Stimulated activated CD8-positive, alpha-beta memory T cell treated with anti-CD3 and anti-CD28 coated beads, Interleukin-7, amount 100 ng/mL, for 4 hours (primary cell): ENCODE measurements around the gene SMAD1.

ENCODE experiments used
- DNase-seq, 2 donors: peaks; one replicate each; pipeline ENCODE4 v3.0.0-alpha.2; 2020; ENCODE audit warnings: low read depth in 2 of 2

SMAD1 gene

DNA sequence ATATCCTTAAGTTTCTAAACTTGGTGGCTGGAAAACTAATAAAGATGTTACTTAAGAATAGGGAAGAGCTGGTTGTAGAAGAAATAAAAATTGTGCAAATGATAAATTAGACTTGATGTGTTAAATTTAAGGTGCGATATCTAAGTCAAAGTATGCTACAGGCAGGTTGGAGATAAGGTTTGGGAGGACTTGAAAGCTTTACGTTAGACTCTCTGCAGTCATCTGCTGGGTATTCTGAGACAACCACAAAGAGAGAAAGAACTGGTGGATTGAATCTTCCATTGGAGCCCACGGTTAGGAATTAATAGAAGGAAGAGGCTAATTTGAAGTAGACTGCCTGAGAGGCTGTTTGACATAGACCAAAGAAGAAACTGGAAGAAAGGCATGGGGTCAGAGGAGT is 7.9 kb downstream of the SMAD1 start:
- no peak for DNase-seq

DNA sequence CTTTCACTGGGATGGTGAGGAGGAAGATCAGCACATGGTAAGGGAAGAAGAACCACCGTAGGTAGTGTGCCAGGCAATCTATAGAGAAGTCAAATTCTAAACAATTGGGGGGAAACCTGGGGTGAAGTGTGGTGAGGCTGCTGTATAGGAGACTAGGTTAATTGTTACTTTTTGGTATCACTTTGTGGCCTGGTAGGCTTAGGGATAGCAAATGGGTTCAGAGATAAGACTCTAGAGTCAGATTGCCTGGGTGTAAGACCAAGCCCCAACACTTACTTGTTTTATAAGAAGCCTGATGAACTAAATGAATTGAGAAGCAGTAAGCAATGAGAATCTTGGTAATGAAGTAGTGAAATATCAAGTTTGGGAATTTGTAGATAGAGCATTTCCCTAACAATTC is 8.7 kb downstream of the SMAD1 start:
- DNase-seq = no peak

DNA sequence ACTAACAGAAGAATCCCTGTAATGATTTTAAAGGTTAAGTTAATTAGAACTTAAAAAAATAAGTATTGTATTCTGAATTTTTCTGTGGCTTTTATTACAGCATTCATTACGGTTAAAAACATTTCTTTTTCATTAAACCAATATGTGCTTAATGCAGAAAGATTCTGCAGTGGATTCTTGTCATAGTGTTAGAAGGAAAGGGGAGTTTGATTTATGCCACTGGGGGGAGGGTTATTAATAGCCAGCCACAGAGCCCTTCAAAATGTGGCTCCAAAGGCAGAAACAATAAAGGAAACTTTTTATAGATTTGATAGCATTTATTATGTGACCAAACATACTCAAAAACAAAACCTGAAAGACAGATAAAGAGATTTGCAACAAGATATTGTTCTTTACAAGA is 9.1 kb downstream of the SMAD1 start:
- no peak for DNase-seq

DNA sequence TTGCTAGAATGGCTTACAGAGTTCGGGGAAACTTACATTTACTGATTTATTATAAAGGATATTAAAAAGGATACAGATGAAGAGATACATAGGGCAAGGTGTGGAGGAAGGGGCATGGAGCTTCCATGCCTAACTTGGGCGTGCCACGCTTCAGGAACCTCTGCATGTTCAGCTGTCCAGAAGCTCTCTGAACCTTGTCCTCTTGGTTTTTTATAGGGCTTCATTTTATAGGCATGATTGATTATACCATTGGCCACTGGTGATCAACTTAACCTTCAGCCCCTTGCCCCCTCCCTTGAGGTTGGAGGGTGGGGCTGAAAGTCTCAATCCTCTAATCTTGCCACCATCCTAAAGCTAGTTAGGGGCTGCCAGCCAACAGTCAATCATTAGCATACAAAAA is 10.7 kb downstream of the SMAD1 start:
- no peak for DNase-seq

DNA sequence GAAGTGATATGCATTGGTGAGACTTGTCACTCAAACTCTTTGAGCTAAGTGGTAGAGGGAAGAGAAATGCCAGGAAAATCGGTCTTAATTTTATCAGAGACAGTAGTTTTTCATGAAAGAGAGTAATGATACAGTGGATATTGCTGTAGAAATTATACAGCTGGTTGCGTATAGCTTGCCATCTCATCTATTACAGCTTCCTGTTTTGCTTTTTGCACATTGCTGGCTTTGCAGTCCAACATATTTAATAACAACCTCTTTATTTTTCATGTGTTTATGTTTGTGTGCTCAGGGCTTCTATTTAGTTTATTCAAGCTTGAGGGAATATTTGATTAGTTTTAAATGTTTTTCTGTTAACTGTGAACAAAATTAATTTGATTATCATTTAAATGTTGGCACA is 11.5 kb downstream of the SMAD1 start:
- no peak for DNase-seq

DNA sequence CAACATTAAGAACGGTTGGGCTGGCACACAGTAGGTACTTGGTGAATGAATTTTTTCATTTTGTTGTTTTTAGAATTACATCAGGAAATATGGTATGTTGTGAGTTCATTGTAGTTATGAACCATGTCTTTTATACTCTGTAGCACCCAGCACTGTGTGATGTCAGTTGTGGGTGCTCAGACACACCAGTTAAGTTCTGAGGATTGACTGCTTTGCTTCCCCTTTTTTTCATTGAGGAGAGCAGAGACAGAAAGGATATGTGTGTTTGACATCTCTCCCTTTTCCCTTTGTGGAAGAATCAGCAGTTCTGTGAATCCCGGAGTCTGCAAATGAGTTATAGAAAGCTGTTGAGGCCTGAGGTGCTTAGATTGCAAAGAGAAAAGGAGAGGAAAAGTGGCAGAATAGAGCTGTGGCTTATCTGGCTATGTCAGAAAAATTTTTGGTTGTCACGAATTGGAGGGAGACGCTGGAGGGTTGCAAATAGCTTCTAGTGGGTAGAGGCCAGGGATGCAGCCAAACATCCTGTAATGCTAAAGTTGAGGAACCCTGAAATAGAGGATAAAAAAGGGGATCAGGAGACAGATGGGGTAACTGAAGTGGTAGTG is 13.1 kb downstream of the SMAD1 start:
- no peak for DNase-seq

DNA sequence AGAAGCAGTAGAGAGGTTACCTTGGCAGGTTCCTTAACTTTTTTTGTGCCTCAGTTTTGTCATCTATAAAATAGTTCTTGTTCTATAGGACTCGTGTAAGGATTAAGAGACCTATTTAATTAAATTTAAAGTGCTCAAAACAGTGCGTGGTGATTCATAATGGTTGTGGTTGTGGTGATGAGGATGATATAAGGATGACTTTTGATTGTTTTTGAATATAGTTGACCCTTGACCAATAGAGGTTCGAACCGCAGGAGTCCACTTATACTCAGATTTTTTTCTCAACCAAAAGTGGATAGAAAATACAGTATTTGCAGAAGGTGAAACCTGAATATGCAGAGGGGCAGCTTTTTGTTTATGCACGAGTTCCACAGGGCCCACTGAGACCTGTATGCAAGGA is 14.6 kb downstream of the SMAD1 start:
- no peak for DNase-seq

DNA sequence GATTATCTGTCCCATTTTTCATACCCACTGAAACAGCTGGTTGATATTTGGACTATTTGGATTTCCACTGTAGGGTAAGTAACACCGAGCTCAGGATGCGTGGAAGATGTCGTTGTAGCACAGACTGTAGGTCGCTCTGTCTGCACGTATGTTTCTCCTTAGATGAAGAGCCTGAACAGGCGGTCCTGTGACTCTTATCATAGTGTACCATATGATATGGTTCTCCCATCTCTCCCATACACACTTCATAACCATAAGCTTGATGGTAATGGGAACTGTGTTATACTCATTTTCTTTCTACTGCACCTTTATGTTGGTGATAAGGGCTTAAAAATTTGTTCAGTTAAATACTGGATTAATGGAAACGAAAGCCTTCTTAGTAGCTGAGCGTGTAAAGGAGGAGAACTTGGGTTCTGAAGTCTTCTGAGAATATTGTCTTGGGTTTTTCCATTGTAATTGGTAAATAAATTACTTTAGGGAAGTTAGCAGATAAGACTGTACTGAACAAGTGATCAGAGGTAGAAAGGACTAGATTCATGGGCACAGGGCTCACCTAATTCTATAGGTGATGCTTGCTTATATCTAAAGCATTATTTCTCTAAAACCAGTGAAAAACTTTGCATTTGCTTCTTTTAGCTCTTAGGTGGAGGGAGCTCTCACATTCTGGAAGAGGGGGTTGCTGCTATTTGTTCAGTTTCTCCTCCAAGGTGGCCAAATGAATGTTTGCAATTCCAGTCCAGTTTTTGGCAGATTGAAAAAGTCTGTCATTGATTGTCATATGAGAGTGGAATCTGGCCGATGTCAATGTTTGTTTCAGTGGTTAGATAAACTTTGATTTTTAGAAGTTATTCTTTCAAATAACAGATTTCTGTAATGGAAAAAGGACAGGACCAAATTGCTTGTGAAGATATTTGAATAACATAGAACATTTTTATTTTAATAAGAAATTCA is 15.8 kb downstream of the SMAD1 start:
- DNase-seq = no peak

DNA sequence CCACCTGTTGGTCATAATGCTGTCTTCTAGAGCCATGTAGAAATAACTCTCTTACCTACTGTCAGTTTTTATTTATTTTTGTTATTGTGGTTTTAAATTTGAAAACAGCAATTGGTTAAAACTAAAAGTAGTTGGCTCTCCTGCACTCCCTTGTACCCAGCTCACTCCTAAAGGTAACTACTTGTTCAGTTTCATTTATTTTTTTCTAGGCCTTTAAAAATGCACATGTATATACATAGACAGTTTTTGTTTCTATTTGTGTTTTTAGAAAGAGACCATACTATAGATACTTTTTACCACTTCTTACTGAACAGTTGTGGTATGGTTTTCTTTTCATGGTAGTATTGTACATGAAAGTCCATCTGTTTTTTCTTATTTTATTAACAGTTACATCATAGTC is 16.8 kb downstream of the SMAD1 start:
- no peak for DNase-seq

DNA sequence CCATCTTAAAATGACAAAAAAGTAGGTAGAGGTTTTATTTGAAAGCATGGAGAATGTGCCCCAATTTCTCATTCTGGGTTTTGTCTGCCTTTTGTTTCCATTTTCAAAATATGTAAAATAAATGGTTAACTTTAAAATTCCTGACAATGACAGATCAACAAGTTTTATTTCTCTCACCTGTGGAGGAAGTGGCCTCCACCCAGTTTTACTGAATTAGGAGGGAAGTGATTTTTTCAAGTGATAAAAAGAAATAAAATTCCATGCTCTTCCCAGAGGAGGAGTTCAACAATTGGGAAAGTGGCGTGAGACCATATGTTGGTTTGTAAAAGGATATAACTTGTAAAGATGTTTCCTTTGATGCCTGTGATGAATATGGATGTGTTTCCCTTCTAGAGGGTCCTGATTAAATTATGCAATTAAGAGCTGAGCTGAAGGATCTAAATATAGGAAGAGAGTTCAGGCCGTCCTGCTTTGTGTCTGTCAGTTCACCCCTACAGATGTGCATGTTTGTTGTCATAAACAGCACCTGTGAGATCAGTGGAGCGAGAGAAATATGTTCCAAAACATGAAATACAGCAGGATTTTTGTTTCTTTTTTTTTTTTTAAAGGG is 19.5 kb downstream of the SMAD1 start:
- no peak for DNase-seq

DNA sequence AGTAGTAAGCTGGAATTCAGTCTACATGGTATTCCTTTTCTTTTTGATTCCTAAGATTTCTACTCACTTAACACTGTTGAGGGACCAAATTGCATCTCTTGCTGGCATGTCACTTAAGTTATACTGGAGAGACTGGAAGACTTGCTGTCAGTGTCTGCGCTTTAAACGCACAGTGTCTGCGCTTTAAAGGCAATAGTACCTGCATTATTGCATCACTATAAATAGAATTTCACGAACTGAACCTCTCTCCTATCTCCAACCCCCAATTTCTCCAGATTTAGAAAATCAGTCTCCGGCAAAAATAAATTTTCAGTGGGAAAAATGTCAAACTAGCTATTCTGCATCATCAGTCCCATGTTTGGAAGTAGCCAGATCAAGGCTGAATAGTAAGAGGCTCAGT is 21.2 kb downstream of the SMAD1 start:
- DNase-seq = no peak

DNA sequence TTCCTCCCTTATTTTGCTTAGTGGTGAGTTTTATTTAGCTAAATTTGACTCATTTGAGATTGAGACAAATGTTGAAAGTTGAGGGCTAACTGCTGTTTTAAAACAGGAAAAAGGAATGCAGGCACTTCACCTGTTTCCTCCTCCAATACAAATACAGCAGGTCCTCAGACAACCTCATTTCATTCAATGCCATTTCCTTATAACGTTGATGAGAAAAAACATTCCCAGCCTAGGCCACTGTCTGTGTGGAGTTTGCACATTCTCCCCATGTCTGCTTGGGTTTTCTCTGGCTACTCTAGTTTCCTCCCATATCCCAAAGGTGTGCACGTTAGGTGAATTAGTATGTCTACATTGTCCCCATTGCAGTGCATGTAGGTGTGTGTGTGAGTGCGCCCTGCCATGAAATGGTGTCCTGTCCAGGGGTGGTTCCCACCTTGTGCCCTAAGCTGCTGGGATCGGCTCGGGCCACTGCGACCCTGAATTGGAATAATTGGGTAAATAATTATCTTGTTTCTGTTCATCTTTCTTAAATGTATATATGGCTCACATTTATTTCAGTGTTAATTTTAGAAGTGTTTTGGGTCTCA is 21.9 kb downstream of the SMAD1 start:
- no peak for DNase-seq

DNA sequence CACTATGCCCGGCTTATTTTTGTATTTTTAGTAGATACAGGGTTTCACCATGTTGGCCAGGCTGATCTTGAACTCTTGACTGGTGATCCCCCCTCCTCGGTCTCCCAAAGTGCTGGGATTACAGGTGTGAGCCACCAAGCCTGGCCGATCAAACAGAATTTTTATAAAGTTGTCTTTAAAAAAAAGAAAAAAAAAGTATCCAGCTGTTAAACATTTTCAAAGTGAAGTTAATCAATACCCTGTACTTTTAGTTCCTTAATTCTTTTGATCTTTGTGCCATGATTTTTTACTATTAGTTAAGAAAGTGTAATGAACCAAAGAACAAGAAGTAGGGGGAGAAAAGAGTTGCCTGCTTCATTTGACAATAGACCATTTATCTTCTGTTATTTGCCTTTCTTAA is 24.3 kb downstream of the SMAD1 start:
- no peak for DNase-seq

DNA sequence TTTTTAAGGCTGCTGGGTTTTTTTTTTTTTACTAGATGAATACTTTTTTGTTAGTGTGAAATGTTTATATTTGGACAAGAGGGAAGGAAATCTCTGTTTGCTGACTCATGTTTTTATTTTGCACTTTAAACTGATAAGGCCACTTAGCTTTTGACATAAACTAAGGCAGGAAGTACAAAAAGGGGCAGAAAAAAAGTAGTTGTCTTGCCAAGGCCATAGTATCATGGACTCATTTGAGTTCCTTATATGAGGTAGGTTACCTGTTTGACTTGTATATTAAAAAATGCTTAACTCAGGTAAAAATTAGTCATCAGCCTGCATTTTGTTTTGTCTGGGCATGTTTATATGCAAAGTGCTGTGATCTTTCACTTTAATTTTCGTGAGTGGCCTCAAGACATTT is 26.0 kb downstream of the SMAD1 start:
- DNase-seq = no peak

DNA sequence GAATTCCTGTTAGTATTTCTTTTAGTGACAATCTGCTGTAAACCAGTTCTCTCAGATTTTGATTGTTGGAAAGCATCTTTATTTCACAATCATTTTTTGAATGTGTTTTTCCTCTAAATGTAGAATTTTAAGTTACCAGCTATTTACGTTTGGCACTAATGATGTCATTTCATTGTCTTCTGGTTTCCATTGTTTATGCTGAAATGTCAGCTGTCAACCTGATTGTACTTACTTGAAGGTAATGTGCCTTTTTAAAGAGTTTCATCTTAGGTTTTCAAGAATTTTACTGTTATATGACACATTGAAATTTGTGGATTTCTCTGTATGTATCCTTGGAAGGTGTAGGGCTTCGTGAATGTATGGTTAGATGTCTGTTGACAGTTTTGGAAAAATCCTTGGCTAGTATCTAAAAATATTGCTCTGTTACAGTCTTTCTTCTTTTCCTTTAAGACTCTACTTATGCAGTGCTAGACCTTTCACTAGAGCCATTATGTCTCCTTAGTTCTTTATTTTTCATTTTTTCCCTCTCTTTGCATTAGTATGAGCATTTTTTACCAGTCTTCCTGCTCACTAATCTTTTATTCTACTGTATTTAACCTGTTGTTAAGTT is 30.4 kb downstream of the SMAD1 start:
- DNase-seq = no peak

DNA sequence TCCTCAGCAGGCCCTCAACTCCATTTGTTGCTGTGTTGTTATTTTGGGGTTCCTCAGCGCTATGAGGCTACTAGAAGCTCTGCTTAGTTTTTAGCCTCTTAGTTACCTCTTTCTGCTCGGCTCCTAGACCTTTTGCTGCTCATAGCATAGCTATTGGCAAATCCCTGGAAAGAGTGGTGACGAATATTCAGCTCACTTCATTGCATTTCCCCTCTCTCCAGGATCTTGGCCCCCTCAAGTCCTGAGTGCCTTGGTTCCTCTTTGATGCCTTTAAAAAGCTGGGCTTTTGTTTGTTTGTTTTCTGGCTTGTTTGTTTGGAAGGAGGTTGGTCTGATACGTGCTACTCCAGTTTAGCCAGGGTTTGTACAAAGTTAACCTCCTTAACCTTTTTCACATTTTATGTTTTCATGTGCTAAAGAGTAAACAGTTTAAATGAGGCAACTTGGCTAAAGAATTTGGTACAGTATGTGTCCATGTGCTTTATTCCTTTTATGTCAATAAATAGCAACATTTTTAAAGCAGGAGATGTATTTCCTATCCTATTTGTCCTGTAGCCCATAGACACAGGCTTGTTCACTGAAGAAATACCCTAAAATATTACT is 31.5 kb downstream of the SMAD1 start:
- DNase-seq = no peak

DNA sequence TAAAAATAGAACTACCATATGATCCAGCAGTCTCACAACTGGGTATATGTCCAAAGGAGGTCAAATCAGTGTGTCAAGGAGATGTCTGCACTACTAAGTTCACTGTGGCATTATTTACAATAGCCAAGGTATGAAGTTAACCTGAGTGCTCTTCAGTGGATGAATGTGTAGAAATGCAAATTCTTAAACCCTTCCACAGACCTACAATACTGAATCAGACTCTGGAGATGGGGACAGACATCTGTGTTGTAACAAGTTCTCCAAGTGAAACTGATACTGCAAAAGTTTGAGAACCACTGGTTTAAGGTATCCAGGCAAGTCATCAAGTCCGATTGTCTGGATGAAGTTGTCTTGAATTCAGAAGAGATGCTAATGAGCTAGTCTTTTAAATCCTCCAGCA is 38.5 kb downstream of the SMAD1 start:
- DNase-seq = no peak

DNA sequence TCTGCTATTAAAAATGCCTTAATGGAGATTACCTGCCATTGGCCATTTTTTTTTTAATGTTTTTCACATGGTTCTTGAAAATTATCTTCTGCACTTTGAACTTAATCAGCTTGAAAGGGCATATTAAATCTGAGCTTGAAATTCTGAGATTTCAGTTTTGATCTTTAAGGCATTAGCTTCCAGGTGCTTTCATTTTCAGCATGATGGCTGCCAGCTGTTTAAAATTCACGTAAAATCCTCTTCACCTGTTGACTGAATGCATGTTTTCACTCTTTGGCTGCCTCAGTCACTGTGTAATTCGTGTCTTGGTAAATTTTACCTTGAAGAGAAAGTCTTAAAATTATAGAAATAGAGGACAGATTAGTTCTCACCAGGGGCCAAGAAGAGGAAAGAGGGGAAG is 39.6 kb downstream of the SMAD1 start:
- no peak for DNase-seq

DNA sequence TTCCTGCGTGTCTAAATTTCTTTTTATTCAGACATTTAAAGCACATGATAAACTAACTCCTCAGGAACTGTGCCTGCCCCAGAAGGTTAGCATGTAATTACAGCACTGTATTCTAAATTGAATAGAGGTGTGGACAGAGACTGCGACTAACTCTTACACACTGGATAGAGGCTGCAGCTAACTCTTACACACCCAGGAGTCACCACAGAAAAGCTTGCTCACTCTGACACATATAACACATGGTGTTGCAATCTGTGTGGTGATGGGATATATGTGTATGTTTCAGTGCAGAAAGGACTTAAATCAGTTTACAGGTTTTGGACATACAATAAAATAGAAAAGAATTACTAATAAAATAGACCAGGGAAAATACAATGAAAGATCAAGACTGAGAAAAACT is 41.5 kb downstream of the SMAD1 start:
- DNase-seq = no peak

DNA sequence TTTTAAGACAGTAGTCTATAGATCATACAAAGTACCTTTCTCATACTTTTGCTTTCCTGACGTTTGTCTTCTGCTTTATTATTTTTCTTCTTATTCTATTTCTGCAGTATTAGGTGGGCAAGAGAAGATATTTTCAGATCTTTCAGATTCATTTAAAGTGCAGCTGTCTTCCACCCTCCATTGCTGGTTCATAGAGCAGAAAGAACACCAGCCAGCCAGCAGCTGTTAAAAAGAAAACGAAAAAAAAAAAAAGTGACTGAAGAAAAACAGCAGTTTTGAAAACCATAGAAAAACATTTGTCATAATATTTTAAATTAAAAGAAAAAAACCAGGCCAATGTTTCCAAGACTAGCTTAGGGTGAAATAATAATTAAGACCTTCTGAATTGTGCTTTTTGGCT is 42.9 kb downstream of the SMAD1 start:
- DNase-seq = no peak

DNA sequence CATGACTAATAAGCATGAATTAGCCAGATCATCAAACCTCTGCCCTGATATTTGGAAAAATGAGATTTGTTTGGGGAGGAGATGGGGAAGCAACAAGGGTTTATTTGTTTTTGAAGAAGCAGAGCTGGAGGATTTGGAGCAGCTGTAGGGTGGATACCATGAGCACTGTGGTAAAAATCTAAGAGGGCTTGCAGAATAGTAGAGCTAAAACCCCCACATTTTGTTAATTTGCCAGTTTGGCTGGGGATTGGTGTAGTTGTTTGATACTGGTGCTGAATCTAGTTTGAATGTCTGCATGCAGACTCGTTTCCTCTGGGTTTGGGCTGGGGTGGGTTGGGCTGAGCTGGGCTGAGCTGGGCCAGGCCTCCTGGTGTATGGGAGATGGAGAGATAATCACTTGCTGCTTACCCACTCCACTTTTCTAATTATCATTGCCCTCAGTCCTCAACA is 43.7 kb downstream of the SMAD1 start:
- no peak for DNase-seq

DNA sequence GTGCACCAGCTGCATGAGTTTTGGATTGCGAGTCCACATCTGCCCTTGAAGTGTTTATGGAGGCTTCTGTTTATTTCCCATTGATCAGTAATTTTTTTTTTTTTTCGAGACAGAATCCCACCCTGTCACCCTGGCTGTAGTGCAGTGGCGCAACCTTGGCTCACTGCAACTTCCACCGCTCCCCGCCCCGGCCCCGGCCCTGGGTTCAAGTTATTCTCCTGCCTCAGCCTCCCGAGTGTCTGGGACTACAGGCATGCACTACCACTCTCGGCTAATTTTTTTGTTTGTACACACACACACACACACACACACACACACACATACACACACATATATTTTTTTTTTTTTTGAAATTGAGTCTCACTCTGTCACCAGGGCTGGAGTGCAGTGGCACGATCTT is 46.1 kb downstream of the SMAD1 start:
- no peak for DNase-seq
